ENCODE measurements around the gene GABPB2.

- TF ChIP-seq, protein P1, sequence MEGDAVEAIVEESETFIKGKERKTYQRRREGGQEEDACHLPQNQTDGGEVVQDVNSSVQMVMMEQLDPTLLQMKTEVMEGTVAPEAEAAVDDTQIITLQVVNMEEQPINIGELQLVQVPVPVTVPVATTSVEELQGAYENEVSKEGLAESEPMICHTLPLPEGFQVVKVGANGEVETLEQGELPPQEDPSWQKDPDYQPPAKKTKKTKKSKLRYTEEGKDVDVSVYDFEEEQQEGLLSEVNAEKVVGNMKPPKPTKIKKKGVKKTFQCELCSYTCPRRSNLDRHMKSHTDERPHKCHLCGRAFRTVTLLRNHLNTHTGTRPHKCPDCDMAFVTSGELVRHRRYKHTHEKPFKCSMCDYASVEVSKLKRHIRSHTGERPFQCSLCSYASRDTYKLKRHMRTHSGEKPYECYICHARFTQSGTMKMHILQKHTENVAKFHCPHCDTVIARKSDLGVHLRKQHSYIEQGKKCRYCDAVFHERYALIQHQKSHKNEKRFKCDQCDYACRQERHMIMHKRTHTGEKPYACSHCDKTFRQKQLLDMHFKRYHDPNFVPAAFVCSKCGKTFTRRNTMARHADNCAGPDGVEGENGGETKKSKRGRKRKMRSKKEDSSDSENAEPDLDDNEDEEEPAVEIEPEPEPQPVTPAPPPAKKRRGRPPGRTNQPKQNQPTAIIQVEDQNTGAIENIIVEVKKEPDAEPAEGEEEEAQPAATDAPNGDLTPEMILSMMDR (IDR thresholded peaks at IDR 0.05; ENCODE audit: insufficient read depth, low read length, poor library complexity, severe bottlenecking) = no peak
- TF ChIP-seq EZH2phosphoT487 (conservative IDR thresholded peaks at IDR 0.05; ENCODE audit: low read length) = no peak
These were observed 61.9 kb downstream of the GABPB2 start for GRCh38 chr1:151132335-151133017.
